Left cardiac atrium (tissue), 4 donors: ENCODE results near the gene ASPHD1. TPM values are rescaled to one million over a fixed set of nuclear protein-coding genes. Genes with fewer than 3 reads are reported as not detected.
"Not testable (repeated sequence)": the region's sequence is repeated elsewhere in the genome, so short reads cannot be mapped to it uniquely, and the experiment has no call there.

ENCODE experiments used
- ATAC-seq, 2 donors: fragments of 200-7000 bp; cut with Tn5 transposase; one replicate each; pipeline ENCODE4 v1.9.1; 2020; ENCODE audit warnings: mild to moderate bottlenecking in 2 of 2, moderate library complexity in 2 of 2
- DNase-seq: peaks from one replicate; pipeline ENCODE4 v3.0.0-alpha.2; 2020
- intact Hi-C, 2 donors: fragments of 100-400 bp; cut with DNase I; formaldehyde crosslinking; loops; one replicate each; pipeline versions ENCODE4 v1.14.1 to v1.15.1; 2022 to 2023
- total RNA-seq, 2 donors: library from RNA; stranded (reverse); fragmentation: NEBNext Ultra II Directional; extraction: Animal tissue kit (Norgen Biotek cat#: 25700); gene quantifications; one replicate each; pipeline ENCODE4 v1.2.1, GENCODE V29; 2021
- donor health status: DM: no; HTN: yes; CAD: no.
- donor health status: DM: no; HTN: yes; CAD: no; lungs with severe emphysema.
- donor health status: DM: yes; HTN: yes; CAD: no.
- donor health status: Dilated cardiomyopathy.

ASPHD1 gene
- total RNA-seq, 2 donors from 2014 or later = 0.59 to 1.0 TPM

DNA sequence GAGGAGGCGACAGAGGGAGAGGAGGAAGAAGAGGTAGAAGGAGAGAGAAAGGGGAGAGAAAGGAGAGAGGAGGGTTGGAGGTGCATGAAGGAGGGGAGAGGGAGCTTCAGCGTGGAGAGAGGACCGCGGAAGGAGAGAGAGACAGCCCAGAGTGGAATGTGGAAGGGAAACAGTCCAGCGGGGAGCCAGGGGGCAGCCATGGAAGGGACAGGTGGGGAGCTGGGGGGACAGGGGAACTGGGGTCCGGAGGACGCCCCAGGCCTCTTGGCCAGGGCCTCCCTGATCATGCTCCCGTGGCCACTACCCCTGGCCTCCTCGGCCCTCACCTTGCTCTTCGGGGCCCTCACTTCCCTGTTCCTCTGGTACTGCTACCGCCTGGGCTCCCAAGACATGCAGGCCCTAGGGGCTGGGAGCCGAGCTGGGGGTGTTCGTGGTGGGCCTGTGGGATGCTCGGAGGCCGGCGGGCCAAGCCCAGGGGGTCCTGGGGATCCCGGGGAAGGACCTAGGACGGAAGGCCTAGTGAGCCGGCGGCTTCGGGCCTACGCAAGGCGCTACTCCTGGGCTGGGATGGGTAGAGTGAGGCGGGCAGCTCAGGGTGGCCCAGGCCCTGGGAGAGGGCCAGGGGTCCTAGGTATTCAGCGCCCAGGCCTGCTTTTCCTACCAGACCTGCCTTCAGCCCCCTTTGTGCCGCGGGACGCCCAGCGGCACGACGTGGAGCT is 759 bp downstream of the ASPHD1 start:
- intact Hi-C loops = no loop called here
- no peak for ATAC-seq

DNA sequence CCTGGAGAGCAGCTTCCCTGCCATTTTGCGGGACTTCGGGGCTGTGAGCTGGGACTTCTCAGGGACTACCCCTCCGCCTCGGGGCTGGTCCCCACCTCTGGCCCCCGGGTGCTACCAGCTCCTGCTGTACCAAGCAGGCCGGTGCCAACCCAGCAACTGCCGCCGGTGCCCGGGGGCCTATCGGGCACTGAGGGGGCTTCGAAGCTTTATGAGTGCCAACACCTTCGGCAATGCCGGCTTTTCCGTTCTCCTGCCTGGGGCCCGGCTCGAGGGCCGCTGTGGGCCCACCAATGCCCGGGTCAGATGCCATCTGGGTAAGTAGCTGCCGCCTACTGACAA is 1.3 kb downstream of the ASPHD1 start:
- no peak for DNase-seq
- no peak for ATAC-seq
- intact Hi-C loops = no loop called here

More for the DNA sequence above, 759 bp downstream of the ASPHD1 start:
- DNase-seq = no peak

DNA sequence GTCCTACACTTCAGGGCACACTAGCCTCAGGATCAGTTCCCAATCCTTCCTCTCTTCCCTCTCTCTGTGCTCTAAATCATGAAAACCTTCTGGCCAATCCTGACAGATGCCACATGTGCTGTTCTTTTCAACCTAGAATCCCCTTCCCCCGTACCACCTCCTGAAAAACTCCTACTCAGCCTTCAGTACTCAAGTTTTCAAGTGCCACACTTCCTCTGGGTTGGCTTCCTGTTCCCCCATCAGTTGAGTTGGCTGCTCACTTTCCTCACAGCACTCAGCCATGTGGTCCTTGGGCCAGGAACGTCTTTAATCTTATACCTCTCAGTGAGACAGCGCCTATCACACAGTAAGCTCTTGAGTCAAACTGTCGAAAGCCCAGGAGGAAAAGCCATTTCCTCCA is 3.3 kb downstream of the ASPHD1 start:
- DNase-seq (no peak), ATAC-seq (no peak)
- intact Hi-C loops = no loop called here

GRCh38 chr16:29904947-29905346 is 4.7 kb downstream of the ASPHD1 start:
- no peak for ATAC-seq
- no peak for DNase-seq
- intact Hi-C loops = no loop called here

GRCh38 chr16:29905668-29906067 is 5.4 kb downstream of the ASPHD1 start:
- no peak for ATAC-seq
- no peak for DNase-seq
- intact Hi-C loops = no loop called here

DNA sequence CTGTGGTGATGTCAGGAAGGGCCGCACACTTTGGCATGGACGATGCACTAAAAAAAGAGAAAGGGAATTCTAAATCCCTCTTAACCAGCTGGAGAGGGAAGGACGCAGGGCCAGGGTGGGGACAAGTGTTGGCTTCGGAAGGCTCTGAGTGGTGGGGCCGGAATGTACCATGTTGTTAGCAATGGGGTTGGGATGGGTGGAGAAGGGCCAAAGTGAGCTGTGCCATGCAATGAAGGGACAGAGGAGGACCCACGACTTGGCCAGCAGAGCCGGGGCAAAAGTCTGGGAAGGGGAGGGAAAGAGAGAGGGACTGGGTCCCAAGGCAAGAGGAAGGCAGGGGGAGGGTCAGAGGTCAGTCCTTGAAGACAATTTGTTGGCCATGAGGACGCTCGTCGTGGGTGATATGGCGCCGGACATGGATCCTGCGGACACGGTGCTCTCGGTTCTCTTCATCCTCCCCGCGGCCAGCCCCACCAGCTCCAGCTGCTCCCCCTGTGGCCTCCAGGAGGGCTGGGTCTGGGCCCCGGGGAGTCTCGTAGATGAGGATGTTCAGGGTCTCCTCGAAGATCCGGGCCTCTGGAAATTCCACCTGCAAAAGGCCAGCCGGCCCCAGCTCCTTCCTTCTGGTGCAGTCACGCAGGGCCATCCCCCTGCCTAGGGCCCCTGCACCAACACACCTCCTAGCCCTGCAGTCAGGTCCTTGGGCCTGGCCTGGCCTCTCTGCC is 6.4 kb downstream of the ASPHD1 start:
- intact Hi-C loops = no loop called here
- DNase-seq (no peak), ATAC-seq (no peak)

GRCh38 chr16:29907973-29908372 is 7.7 kb downstream of the ASPHD1 start:
- intact Hi-C loops = no loop called here
- no peak for DNase-seq
- no peak for ATAC-seq

DNA sequence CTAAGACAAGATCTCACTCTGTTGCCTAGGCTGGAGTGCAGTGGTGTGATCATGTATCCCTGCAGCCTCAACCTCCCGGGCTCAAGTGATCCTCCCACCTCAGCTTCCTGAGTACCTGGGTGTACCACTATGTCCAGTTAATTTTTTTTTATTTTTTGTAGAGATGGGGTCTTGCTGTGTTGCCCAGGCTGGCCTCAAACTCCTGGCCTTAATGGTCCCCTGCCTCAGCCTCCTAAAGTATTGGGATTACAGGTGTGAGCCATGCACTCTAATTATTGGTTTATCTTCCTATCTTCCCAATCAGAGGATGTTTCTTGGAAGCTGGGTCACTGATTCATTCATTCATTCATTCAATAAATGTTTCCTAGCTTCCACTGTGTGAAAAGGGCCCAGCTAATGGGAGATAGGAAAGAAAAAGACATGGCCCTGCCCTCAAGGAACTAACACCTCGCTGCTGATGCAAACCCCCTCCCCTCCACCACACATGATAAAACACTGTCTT is 8.5 kb downstream of the ASPHD1 start:
- intact Hi-C loops = no loop called here
- no peak for DNase-seq
- ATAC-seq = no peak

DNA sequence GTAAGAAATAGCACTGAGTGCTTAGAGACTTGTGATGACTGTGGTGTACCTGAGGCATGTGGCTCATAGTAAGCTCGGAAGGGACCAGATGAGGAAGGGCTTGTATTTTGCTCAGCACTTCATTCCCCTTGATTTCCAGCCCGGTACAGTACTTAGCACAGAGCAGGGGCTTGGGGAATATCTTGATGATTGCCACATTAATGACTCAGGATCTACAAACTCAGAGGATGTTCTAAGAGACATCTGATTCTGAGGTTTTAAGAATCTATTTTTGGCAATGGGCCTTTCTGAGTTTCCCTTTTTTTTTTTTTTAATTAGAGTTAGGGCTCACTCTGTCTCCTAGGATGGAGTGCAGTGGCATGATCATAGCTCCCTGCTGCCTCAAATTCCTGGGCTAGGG is 9.1 kb downstream of the ASPHD1 start:
- ATAC-seq = no peak
- intact Hi-C loops = no loop called here
- no peak for DNase-seq

- intact Hi-C loops, ATAC-seq, DNase-seq: not testable (repeated sequence)
Measured at GRCh38 chr16:29909851-29910250, 9.6 kb downstream of the ASPHD1 start.

DNA sequence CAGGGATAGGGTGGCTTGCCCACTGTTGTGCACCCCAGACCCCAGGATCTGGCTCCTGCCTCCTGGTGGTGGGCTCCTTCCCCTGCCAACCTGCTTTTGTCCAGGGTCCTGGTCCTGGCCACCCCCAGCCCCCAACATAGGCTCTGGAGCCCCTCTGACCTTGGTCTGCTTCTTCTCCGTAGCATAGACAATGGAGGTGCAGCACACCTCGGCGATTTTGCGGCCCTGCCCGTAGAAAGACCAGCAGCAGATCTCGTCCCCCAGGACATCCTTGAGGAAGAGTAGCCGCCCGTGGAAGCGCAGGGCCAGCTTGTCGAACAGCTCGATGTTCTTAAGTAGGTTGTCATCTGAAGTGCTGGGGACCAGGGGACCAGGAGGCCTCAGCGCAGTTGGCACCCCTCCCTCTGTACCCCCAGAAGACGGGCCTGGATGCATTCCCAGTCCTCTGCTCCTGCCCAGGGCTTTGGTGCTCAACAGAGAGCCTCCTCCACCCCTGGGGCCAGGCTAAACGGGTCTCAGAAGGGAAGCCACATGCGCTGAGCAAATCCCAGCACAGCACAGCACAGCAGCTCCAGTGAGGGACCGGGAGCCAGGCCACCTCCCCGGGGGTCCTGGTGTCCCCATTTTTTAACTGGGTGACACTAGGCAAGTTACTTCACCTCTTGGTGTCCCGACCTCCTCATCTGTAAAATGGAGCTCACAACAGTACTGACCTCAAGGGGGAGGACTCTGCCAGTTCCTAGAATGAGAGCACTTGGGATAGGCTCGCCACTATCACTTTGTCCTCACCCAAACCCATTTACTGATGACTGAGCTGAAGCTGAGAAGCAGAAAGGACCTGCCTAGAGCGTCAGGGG is 10.8 kb downstream of the ASPHD1 start:
- intact Hi-C loops = no loop called here
- no peak for ATAC-seq
- no peak for DNase-seq

DNA sequence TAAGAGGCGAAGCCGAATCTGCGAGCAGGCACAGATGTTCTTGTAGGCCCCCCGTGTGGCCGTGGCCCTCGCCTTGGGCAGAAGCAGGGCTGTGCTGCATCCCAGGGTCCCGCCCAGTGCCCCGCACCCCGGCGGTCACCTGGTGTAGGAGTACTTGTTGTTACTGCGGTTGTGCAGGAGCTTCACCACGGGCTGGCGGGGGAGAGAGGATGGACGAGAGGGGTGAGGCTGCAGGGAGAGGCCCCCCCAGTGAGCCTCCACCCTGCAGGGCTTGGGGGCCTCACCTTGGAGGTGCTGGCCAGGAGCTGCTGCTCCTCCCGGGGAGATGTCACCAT is 11.4 kb downstream of the ASPHD1 start:
- DNase-seq (no peak), ATAC-seq (no peak)
- intact Hi-C loops = no loop called here

- ATAC-seq = peak in 1 of 2 donors; percentile 7
- no peak for DNase-seq
- intact Hi-C loops = no loop called here
Measured at GRCh38 chr16:29912087-29912486, 11.8 kb downstream of the ASPHD1 start.

DNA sequence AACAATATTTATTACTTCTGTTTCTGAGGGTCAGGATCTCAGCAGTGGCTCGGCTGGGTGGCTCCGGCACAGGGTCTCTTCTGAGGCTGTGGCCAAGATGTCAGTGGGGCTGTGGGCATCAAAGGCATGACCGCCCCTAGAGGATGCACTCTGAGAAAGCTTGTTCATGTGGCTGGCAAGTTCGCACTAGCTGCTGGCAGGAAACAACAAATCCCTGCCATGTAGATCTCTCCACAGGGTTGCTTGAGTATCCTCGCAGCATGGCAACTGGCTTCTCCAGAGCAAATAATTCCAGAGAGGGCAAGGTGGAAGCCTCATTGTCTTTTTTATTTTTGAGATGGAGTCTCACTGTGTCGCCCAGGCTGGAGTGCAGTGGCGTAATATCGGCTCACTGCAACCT is 13.2 kb downstream of the ASPHD1 start:
- ATAC-seq (no peak), DNase-seq (no peak)
- intact Hi-C loops = no loop called here

- ATAC-seq (no peak), DNase-seq (no peak)
- intact Hi-C loops = no loop called here
Measured at GRCh38 chr16:29915590-29916247, 15.4 kb downstream of the ASPHD1 start.

DNA sequence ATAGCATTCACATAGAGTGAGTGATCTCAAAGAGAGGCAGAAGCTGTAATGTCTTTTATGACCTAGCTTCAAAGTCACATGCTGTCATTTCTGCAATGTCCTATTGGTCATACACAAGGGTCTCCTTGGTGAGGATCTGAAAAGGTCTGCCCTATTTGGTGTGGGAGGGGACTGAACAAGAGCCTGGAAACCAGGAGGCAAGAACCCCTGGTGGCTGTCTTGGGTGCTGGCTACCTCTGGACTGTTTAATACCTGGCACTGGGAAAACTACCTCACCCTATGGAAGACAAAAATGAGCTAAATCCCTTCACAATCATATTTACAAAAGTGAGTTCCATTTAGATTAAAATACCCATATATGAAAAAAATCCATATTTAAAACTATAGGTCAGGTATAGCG is 16.7 kb downstream of the ASPHD1 start:
- ATAC-seq (no peak), DNase-seq (no peak)
- intact Hi-C loops = no loop called here

GRCh38 chr16:29920288-29921033 is 20.2 kb downstream of the ASPHD1 start:
- ATAC-seq (no peak), DNase-seq (no peak)
- intact Hi-C loops = loop anchor here in 1 of 2 donors (10.0 kb wide), 1 partner anchor 74 kb away; the partner anchor contains the start of genes HIRIP3 and INO80E

- intact Hi-C loops = loop anchor here in 1 of 2 donors (10.0 kb wide), 1 partner anchor 74 kb away; the partner anchor contains the start of genes HIRIP3 and INO80E
- no peak for DNase-seq
- ATAC-seq = no peak
Measured at GRCh38 chr16:29921034-29921385, 20.7 kb downstream of the ASPHD1 start.

DNA sequence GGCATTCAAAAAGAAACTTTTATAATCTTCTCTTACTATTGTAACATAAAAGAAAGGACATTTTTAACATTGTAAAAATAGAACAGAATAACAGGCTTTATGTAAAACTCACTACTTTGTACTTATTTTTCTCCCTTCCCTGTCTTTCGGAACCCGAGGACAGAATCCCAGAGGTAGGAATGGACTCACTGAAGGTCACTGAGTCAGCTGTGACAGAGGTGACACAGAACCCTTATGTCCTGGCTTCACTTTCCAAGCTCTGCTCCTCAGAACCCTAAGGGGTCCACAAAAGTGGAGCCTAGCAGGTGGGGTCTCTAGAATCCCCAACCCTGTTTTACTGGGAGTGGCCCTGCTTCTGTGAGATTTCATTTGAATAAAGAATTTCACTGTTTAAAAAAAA is 22.0 kb downstream of the ASPHD1 start:
- DNase-seq = no peak
- no peak for ATAC-seq
- intact Hi-C loops = loop anchor here in 1 of 2 donors (10.0 kb wide), 1 partner anchor 72 kb away; the partner anchor contains the start of genes HIRIP3 and INO80E
